ENCODE data around the gene MINDY1.

Gene MINDY1

DNA sequence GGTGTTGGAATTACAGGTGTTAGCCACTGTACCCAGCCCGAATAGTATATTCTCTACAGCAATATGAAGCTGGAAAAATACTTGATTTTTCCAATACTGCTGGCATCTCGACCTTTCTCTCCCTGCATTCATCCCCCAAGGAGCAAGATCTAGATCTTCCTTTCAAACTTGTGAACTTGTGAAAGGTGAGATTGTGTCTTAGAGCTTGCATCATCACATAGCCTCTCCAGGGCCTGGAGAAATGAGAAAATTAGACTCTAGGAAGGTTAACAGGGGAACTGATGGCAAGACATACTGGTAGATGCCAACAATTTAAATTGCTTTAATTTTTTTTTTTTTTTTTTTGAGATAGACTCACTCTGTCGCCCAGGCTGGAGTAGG, 3.6 kb upstream of the MINDY1 start:
- DNase-seq (ENCODE audit: low read depth): no peak
- H3K9me3 ChIP-seq (ENCODE audit: control insufficient read depth, low read length): no peaks in the 10 kb centered on the region
- H3K27me3 ChIP-seq (replicated peaks; ENCODE audit: control insufficient read depth, insufficient read depth, low read length): no peaks in the 10 kb centered on the region
- peaks cover 63% of the 10 kb centered on the region for H3K4me1 ChIP-seq (ENCODE audit: control insufficient read depth, insufficient read depth, low read length)
- no peak overlapping the region for H3K4me3 ChIP-seq (ENCODE audit: low read length)
- no peaks in the 10 kb centered on the region for H3K36me3 ChIP-seq (ENCODE audit: control insufficient read depth, insufficient read depth, low read length, severe bottlenecking)
- no peak overlapping the region for H3K9ac ChIP-seq (ENCODE audit: low read length)

DNA sequence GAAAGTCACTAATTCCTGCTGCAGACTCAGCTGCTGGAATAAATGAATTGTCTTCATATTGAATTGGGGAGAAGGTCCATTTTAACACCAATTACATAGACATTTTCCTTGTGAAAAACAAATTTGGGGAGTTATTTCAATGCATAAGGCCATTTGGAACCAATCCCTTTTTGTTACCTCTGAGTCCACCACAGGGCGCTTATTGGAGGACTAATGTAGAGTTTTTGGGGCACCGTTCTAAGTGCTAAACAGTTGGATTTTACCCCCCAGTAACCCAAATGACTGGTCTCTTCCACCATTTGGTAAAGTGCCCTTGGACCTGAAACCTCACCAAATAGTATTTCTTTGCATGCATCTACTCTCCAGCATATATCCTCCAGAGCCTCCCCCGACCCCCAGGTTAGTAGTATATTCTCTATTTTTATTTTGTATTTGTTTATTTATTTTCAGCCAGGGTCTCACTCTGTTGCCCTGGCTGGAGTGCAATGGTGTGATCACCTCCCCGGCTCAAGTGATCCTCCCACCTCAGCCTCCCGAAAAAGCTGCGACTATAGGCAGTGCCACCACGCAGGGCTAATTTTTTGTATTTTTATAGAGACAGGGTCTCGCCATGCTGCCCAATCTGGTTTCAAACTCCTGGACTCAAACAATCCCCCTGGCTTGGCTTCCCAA, 3.1 kb upstream of the MINDY1 start:
- Histone ChIP-seq H3K4me1 (ENCODE audit: control insufficient read depth, insufficient read depth, low read length) (peaks cover 64% of the 10 kb centered on the region), H3K9me3 (ENCODE audit: control insufficient read depth, low read length) (no peaks in the 10 kb centered on the region), H3K27me3 (replicated peaks; ENCODE audit: control insufficient read depth, insufficient read depth, low read length) (no peaks in the 10 kb centered on the region), H3K36me3 (ENCODE audit: control insufficient read depth, insufficient read depth, low read length, severe bottlenecking) (no peaks in the 10 kb centered on the region), H3K9ac (ENCODE audit: low read length) (peak overlapping the region; percentile 96), H3K4me3 (ENCODE audit: low read length) (peak overlapping the region; percentile 99)
- no peak for DNase-seq (ENCODE audit: low read depth)

DNA sequence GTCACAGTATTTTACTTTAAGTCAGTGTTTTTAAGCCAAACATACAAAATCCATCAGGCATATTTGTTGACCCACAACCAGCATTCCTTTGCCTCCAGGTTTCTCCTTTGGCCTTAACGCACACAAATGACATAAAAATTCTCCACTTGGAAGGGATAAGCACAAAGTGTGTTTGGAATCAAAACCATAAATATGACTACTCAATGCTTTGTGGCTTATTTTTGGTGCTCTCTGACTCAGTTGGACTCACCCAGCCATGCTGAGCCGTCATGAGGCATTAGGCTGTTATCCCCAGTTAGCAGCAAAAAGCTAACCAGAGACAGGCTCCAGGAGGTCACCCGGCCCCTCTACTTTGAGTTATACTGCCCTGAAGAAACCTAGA, 2.5 kb upstream of the MINDY1 start:
- peaks cover 64% of the 10 kb centered on the region for H3K4me1 ChIP-seq (ENCODE audit: control insufficient read depth, insufficient read depth, low read length)

GRCh38 chr1:151008244-151009205, 1.8 kb upstream of the MINDY1 start, which contains the start of gene PRUNE1:
PRUNE1 (plus strand) TSS chr1:151008449; CDS start chr1:151008633, 184 bp downstream.
- peaks cover 62% of the 10 kb centered on the region for H3K4me1 ChIP-seq (ENCODE audit: control insufficient read depth, insufficient read depth, low read length)
- peak; percentile 99 for DNase-seq (ENCODE audit: low read depth)

More for the DNA sequence above, 2.5 kb upstream of the MINDY1 start:
- Histone ChIP-seq H3K36me3 (ENCODE audit: control insufficient read depth, insufficient read depth, low read length, severe bottlenecking) (no peaks in the 10 kb centered on the region), H3K27me3 (replicated peaks; ENCODE audit: control insufficient read depth, insufficient read depth, low read length) (no peaks in the 10 kb centered on the region), H3K9me3 (ENCODE audit: control insufficient read depth, low read length) (no peaks in the 10 kb centered on the region), H3K9ac (ENCODE audit: low read length) (peak overlapping the region; percentile 96), H3K4me3 (ENCODE audit: low read length) (peak overlapping the region; percentile 99)
- DNase-seq (ENCODE audit: low read depth): no peak

GRCh38 chr1:151007853-151008243, 1.1 kb upstream of the MINDY1 start:
- no peaks in the 10 kb centered on the region for H3K36me3 ChIP-seq (ENCODE audit: control insufficient read depth, insufficient read depth, low read length, severe bottlenecking)
- DNase-seq (ENCODE audit: low read depth): no peak
- H3K4me1 ChIP-seq (ENCODE audit: control insufficient read depth, insufficient read depth, low read length): peaks cover 55% of the 10 kb centered on the region
- no peaks in the 10 kb centered on the region for H3K9me3 ChIP-seq (ENCODE audit: control insufficient read depth, low read length)
- peak overlapping the region; percentile 96 for H3K9ac ChIP-seq (ENCODE audit: low read length)
- no peaks in the 10 kb centered on the region for H3K27me3 ChIP-seq (replicated peaks; ENCODE audit: control insufficient read depth, insufficient read depth, low read length)
- peak overlapping the region; percentile 99 for H3K4me3 ChIP-seq (ENCODE audit: low read length)

More at GRCh38 chr1:151008244-151009205, 1.8 kb upstream of the MINDY1 start, which contains the start of gene PRUNE1:
- H3K9ac ChIP-seq (ENCODE audit: low read length): peak within 1 kb of the TSS; percentile 96
- H3K4me3 ChIP-seq (ENCODE audit: low read length): peak within 1 kb of the TSS; percentile 99
- no peaks in the 10 kb centered on the region for H3K9me3 ChIP-seq (ENCODE audit: control insufficient read depth, low read length)
- no peaks in the 10 kb centered on the region for H3K27me3 ChIP-seq (replicated peaks; ENCODE audit: control insufficient read depth, insufficient read depth, low read length)
- H3K36me3 ChIP-seq (ENCODE audit: control insufficient read depth, insufficient read depth, low read length, severe bottlenecking): no peaks in the 10 kb centered on the region

- H3K4me3 ChIP-seq (ENCODE audit: low read length): peak overlapping the region; percentile 91
- H3K27me3 ChIP-seq (replicated peaks; ENCODE audit: control insufficient read depth, insufficient read depth, low read length): no peaks in the 10 kb centered on the region
- peaks cover 11% of the 10 kb centered on the region for H3K36me3 ChIP-seq (ENCODE audit: control insufficient read depth, insufficient read depth, low read length, severe bottlenecking)
- no peaks in the 10 kb centered on the region for H3K9me3 ChIP-seq (ENCODE audit: control insufficient read depth, low read length)
- H3K4me1 ChIP-seq (ENCODE audit: control insufficient read depth, insufficient read depth, low read length): peaks cover 38% of the 10 kb centered on the region
- peak overlapping the region; percentile 91 for H3K9ac ChIP-seq (ENCODE audit: low read length)
- peak; percentile 31 for DNase-seq (ENCODE audit: low read depth)
Observed at GRCh38 chr1:151005729-151006319, 878 bp downstream of the MINDY1 start.

DNA sequence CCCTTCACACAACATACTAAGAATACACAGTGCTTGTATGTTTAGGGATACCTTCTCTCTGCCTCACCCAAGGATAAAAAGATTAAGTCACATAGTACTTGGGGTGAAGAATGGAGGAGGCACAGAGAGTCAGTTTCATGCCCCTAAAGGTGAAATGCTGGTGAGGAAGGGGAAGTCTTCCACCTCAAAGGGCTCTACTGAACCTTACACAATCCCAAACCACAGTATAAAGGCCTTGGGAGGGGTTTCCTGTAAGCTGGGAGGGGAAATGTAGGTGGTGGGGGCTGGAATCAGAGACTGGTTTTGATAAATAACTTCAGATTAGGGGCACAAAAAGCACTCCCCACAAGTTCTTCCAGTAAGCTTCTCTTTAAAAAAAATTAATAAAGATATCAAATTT, 3.5 kb downstream of the MINDY1 start:
- peaks cover 27% of the 10 kb centered on the region for H3K36me3 ChIP-seq (ENCODE audit: control insufficient read depth, insufficient read depth, low read length, severe bottlenecking)
- H3K9me3 ChIP-seq (ENCODE audit: control insufficient read depth, low read length): no peaks in the 10 kb centered on the region
- peaks cover 24% of the 10 kb centered on the region for H3K4me1 ChIP-seq (ENCODE audit: control insufficient read depth, insufficient read depth, low read length)
- H3K9ac ChIP-seq (ENCODE audit: low read length): no peak overlapping the region
- H3K27me3 ChIP-seq (replicated peaks; ENCODE audit: control insufficient read depth, insufficient read depth, low read length): no peaks in the 10 kb centered on the region
- no peak overlapping the region for H3K4me3 ChIP-seq (ENCODE audit: low read length)
- DNase-seq (ENCODE audit: low read depth): no peak

DNA sequence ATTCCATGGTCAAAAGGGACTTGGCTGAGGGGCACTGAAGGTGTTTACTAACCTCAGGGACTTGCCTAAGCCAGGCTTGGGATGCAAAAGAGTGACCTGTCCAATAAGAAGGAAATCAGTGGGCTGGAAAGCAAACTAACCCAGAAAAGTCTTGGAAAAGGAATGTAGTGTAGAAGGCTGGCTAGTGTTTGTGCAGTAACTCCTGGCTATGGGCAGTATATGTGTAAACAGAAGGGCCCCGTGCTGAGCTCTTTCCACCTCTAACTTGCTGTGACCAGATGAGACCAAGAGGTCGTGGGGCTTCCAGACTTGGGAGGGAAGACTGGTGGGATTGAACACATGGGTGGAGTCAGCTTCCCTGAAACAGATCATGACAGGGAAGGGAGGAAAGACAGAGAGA, 4.1 kb downstream of the MINDY1 start:
- peaks cover 33% of the 10 kb centered on the region for H3K36me3 ChIP-seq (ENCODE audit: control insufficient read depth, insufficient read depth, low read length, severe bottlenecking)
- no peak overlapping the region for H3K4me3 ChIP-seq (ENCODE audit: low read length)
- H3K27me3 ChIP-seq (replicated peaks; ENCODE audit: control insufficient read depth, insufficient read depth, low read length): no peaks in the 10 kb centered on the region
- H3K9ac ChIP-seq (ENCODE audit: low read length): no peak overlapping the region
- H3K9me3 ChIP-seq (ENCODE audit: control insufficient read depth, low read length): no peaks in the 10 kb centered on the region
- peaks cover 19% of the 10 kb centered on the region for H3K4me1 ChIP-seq (ENCODE audit: control insufficient read depth, insufficient read depth, low read length)
- DNase-seq (ENCODE audit: low read depth): no peak

GRCh38 chr1:151002051-151002450, 4.7 kb downstream of the MINDY1 start:
- Histone ChIP-seq H3K9ac (ENCODE audit: low read length) (no peak overlapping the region), H3K4me3 (ENCODE audit: low read length) (no peak overlapping the region), H3K36me3 (ENCODE audit: control insufficient read depth, insufficient read depth, low read length, severe bottlenecking) (peaks cover 38% of the 10 kb centered on the region), H3K27me3 (replicated peaks; ENCODE audit: control insufficient read depth, insufficient read depth, low read length) (no peaks in the 10 kb centered on the region), H3K4me1 (ENCODE audit: control insufficient read depth, insufficient read depth, low read length) (peaks cover 14% of the 10 kb centered on the region), H3K9me3 (ENCODE audit: control insufficient read depth, low read length) (no peaks in the 10 kb centered on the region)
- DNase-seq (ENCODE audit: low read depth): no peak

- no peak overlapping the region for H3K9ac ChIP-seq (ENCODE audit: low read length)
- H3K4me3 ChIP-seq (ENCODE audit: low read length): no peak overlapping the region
- H3K4me1 ChIP-seq (ENCODE audit: control insufficient read depth, insufficient read depth, low read length): peaks cover 11% of the 10 kb centered on the region
- peaks cover 43% of the 10 kb centered on the region for H3K36me3 ChIP-seq (ENCODE audit: control insufficient read depth, insufficient read depth, low read length, severe bottlenecking)
- H3K27me3 ChIP-seq (replicated peaks; ENCODE audit: control insufficient read depth, insufficient read depth, low read length): no peaks in the 10 kb centered on the region
- DNase-seq (ENCODE audit: low read depth): no peak
- H3K9me3 ChIP-seq (ENCODE audit: control insufficient read depth, low read length): no peaks in the 10 kb centered on the region
Observed at GRCh38 chr1:151001602-151002001, 5.1 kb downstream of the MINDY1 start.

DNA sequence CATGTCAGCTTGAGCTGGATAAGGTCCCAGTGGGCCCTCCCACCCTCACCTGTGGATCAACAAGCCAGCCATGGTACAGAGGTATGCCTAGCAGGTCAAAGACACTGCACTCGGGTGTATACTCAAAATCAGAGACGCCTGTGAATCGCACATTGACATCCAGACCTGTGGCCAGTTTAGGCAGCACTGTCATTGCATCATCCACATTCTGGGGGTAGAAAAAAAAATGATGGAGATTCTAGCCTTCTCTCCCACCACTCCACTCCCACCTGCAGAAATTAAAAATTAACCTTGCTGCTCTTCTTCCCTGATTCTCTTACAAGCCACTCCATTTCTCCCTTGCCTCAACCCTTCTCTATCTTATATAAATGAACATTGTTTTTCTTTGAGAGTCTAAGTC, 6.3 kb downstream of the MINDY1 start:
- Histone ChIP-seq H3K27me3 (replicated peaks; ENCODE audit: control insufficient read depth, insufficient read depth, low read length) (no peaks in the 10 kb centered on the region), H3K9ac (ENCODE audit: low read length) (no peak overlapping the region), H3K4me3 (ENCODE audit: low read length) (no peak overlapping the region), H3K4me1 (ENCODE audit: control insufficient read depth, insufficient read depth, low read length) (peaks cover 10% of the 10 kb centered on the region), H3K9me3 (ENCODE audit: control insufficient read depth, low read length) (no peaks in the 10 kb centered on the region), H3K36me3 (ENCODE audit: control insufficient read depth, insufficient read depth, low read length, severe bottlenecking) (peaks cover 43% of the 10 kb centered on the region)
- no peak for DNase-seq (ENCODE audit: low read depth)
